Suppressor macrophage (primary cell): Measurements from ENCODE around the gene GNL3L.
"Not testable (repeated sequence)": the region's sequence is repeated elsewhere in the genome, so short reads cannot be mapped to it uniquely, and the experiment has no call there.

ENCODE experiments used
- DNase-seq, 4 experiments: peaks; one replicate each; pipeline ENCODE4 v3.0.0-alpha.2; 2020 to 2022

GNL3L gene

GRCh38 chrX:54561622-54562021 is 31.6 kb downstream of the GNL3L start:
- no peak for DNase-seq

GRCh38 chrX:54564936-54565335 is 34.9 kb downstream of the GNL3L start:
- no peak for DNase-seq

- DNase-seq, result no peak
Observed at GRCh38 chrX:54570332-54570731, 40.3 kb downstream of the GNL3L start.

GRCh38 chrX:54572641-54573040 is 42.6 kb downstream of the GNL3L start:
- not testable (repeated sequence) for DNase-seq

GRCh38 chrX:54597728-54598127 is 67.7 kb downstream of the GNL3L start:
- no peak for DNase-seq

GRCh38 chrX:54602563-54602962 is 72.5 kb downstream of the GNL3L start:
- no peak for DNase-seq
